ENCODE results near the gene RAPGEF6.
"Not testable (repeated sequence)": the region's sequence is repeated elsewhere in the genome, so short reads cannot be mapped to it uniquely, and the experiment has no call there.

RAPGEF6 gene

DNA sequence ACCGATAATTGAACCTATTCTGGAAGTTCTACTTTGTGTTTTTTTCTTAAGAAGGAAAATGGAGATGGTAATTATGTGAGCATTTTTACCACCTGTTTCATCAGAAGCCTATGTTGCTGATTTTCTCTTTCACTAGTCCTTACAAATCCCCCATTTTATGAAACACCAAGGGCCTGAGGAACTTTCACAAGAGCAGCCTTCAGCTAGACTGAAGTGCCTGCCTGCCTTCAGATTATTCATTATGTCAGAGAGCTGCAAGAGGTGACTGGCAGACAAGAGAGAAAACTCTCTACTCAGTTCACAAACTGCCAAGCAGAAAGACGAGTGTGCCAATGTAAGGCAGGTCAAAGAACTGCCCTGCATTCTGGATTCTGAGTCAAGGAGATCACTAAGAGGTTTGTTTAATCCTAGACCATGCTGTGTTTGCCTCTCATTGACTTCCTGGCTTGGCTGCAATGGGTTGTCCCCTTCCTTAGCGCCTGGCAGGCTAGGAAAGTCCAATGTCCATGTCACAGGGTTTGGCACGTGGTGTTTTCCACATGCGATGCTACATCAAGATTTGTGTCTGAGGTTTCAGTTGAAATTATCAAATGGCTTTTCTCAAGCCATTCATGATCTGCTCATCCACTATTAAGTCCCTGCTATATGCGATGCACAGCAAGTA, 227.9 kb downstream of the RAPGEF6 start:
- H3K4me1 ChIP-seq (ENCODE audit: insufficient read depth, low read length), result no peaks in the 10 kb centered on the region
- no peaks in the 10 kb centered on the region for H3K79me2 ChIP-seq (ENCODE audit: insufficient read depth, low read length)
- no peak overlapping the region for H2AFZ ChIP-seq (ENCODE audit: low read depth, low read length)
- DNase-seq (no peak), ATAC-seq (ENCODE audit: insufficient read depth, low read depth) (no peak)
- TF ChIP-seq EZH2 (IDR thresholded peaks at IDR 0.05; ENCODE audit: borderline replicate concordance, low read depth, low read length, severe bottlenecking), result no peak
- TF ChIP-seq, protein P1, sequence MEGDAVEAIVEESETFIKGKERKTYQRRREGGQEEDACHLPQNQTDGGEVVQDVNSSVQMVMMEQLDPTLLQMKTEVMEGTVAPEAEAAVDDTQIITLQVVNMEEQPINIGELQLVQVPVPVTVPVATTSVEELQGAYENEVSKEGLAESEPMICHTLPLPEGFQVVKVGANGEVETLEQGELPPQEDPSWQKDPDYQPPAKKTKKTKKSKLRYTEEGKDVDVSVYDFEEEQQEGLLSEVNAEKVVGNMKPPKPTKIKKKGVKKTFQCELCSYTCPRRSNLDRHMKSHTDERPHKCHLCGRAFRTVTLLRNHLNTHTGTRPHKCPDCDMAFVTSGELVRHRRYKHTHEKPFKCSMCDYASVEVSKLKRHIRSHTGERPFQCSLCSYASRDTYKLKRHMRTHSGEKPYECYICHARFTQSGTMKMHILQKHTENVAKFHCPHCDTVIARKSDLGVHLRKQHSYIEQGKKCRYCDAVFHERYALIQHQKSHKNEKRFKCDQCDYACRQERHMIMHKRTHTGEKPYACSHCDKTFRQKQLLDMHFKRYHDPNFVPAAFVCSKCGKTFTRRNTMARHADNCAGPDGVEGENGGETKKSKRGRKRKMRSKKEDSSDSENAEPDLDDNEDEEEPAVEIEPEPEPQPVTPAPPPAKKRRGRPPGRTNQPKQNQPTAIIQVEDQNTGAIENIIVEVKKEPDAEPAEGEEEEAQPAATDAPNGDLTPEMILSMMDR (IDR thresholded peaks at IDR 0.05; ENCODE audit: borderline replicate concordance, extremely low read depth, low read length, poor library complexity, severe bottlenecking), result no peak
- no peaks in the 10 kb centered on the region for H3K27me3 ChIP-seq (ENCODE audit: insufficient read depth, low read length, poor library complexity)
- no peaks in the 10 kb centered on the region for H4K20me1 ChIP-seq (ENCODE audit: insufficient read depth, low read length)
- H3K4me2 ChIP-seq (ENCODE audit: insufficient read depth, low read length), result no peak overlapping the region
- H3K9me3 ChIP-seq (ENCODE audit: insufficient read depth, low read length, severe bottlenecking), result peaks cover 6% of the 10 kb centered on the region
- H3K27ac ChIP-seq (ENCODE audit: low read length), result no peak overlapping the region
- H3K9ac ChIP-seq (ENCODE audit: low read depth, low read length), result no peak overlapping the region
- H3K36me3 ChIP-seq (ENCODE audit: insufficient read depth, low read length), result peaks cover 27% of the 10 kb centered on the region
- no peak overlapping the region for H3K4me3 ChIP-seq (ENCODE audit: low read depth in 1 of 2, low read length in 2 of 2)

DNA sequence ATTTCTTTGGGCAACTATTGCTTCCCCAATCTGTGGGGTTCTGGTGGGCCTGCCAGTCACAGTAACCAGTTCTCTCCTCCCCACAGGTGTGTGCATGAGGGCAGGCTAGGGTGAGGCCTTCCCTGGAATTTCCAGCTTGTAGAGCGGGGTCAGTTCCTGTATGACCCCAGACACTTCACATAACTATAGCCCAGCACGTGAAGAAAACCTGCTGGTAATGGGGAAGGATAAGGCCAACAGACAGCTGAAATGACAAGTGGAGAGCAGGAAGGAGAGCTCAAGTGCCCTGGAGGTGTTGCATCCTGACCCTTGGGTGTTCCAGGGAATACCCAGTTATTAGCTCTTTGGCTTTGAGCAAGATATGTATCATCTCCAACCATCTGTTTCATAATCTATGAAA, 229.0 kb downstream of the RAPGEF6 start:
- no peaks in the 10 kb centered on the region for H3K79me2 ChIP-seq (ENCODE audit: insufficient read depth, low read length)
- H3K9ac ChIP-seq (ENCODE audit: low read depth, low read length), result no peak overlapping the region
- H3K27ac ChIP-seq (ENCODE audit: low read length), result no peak overlapping the region
- ATAC-seq (ENCODE audit: insufficient read depth, low read depth), result no peak
- H3K9me3 ChIP-seq (ENCODE audit: insufficient read depth, low read length, severe bottlenecking), result peaks cover 9% of the 10 kb centered on the region
- TF ChIP-seq, protein P1 (IDR thresholded peaks at IDR 0.05; ENCODE audit: borderline replicate concordance, extremely low read depth, low read length, poor library complexity, severe bottlenecking), result no peak
- TF ChIP-seq EZH2 (IDR thresholded peaks at IDR 0.05; ENCODE audit: borderline replicate concordance, low read depth, low read length, severe bottlenecking), result no peak
- no peaks in the 10 kb centered on the region for H4K20me1 ChIP-seq (ENCODE audit: insufficient read depth, low read length)
- H3K4me1 ChIP-seq (ENCODE audit: insufficient read depth, low read length), result no peaks in the 10 kb centered on the region
- H3K4me2 ChIP-seq (ENCODE audit: insufficient read depth, low read length), result no peak overlapping the region
- peaks cover 26% of the 10 kb centered on the region for H3K36me3 ChIP-seq (ENCODE audit: insufficient read depth, low read length)
- H3K4me3 ChIP-seq (ENCODE audit: low read depth in 1 of 2, low read length in 2 of 2), result no peak overlapping the region
- DNase-seq, result no peak
- H2AFZ ChIP-seq (ENCODE audit: low read depth, low read length), result no peak overlapping the region
- H3K27me3 ChIP-seq (ENCODE audit: insufficient read depth, low read length, poor library complexity), result no peaks in the 10 kb centered on the region

GRCh38 chr5:131405674-131406073, 229.4 kb downstream of the RAPGEF6 start:
- DNase-seq, result no peak
- no peaks in the 10 kb centered on the region for H3K27me3 ChIP-seq (ENCODE audit: insufficient read depth, low read length, poor library complexity)
- H3K9me3 ChIP-seq (ENCODE audit: insufficient read depth, low read length, severe bottlenecking), result peaks cover 10% of the 10 kb centered on the region

GRCh38 chr5:131400585-131400984, 234.4 kb downstream of the RAPGEF6 start:
- ATAC-seq (ENCODE audit: insufficient read depth, low read depth), result no peak
- H3K36me3 ChIP-seq (ENCODE audit: insufficient read depth, low read length), result peaks cover 46% of the 10 kb centered on the region

More at GRCh38 chr5:131405674-131406073, 229.4 kb downstream of the RAPGEF6 start:
- Histone ChIP-seq H3K4me1 (ENCODE audit: insufficient read depth, low read length) (no peaks in the 10 kb centered on the region), H3K36me3 (ENCODE audit: insufficient read depth, low read length) (peaks cover 31% of the 10 kb centered on the region), H3K4me2 (ENCODE audit: insufficient read depth, low read length) (no peak overlapping the region), H3K79me2 (ENCODE audit: insufficient read depth, low read length) (no peaks in the 10 kb centered on the region), H3K9ac (ENCODE audit: low read depth, low read length) (no peak overlapping the region), H4K20me1 (ENCODE audit: insufficient read depth, low read length) (no peaks in the 10 kb centered on the region), H3K27ac (ENCODE audit: low read length) (no peak overlapping the region), H2AFZ (ENCODE audit: low read depth, low read length) (no peak overlapping the region), H3K4me3 (ENCODE audit: low read depth in 1 of 2, low read length in 2 of 2) (no peak overlapping the region)
- no peak for TF ChIP-seq EZH2 (IDR thresholded peaks at IDR 0.05; ENCODE audit: borderline replicate concordance, low read depth, low read length, severe bottlenecking)
- ATAC-seq (ENCODE audit: insufficient read depth, low read depth), result no peak

DNA sequence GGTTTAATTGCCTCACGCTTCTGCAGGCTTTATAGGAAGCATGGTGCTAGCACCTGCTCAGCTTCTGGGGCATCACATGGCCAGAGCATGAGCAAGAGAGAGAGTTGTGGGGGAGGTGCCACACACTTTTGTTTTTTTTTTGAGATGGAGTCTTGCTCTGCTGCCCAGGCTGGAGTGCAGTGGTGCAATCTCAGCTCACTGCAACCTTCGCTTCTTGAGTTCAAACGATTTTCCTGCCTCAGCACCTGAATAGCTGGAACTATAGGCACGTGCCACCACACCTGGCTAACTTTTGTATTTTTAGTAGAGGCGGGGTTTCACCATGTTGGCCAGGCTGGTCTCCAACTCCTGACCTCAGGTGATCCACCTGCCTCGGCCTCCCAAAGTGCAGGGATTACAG, 236.0 kb downstream of the RAPGEF6 start:
- not testable (repeated sequence) for H2AFZ ChIP-seq (ENCODE audit: low read depth, low read length); H3K4me3 ChIP-seq (ENCODE audit: low read depth in 1 of 2, low read length in 2 of 2); H3K9me3 ChIP-seq (ENCODE audit: insufficient read depth, low read length, severe bottlenecking); ATAC-seq (ENCODE audit: insufficient read depth, low read depth); H3K79me2 ChIP-seq (ENCODE audit: insufficient read depth, low read length); H3K27me3 ChIP-seq (ENCODE audit: insufficient read depth, low read length, poor library complexity); H3K4me2 ChIP-seq (ENCODE audit: insufficient read depth, low read length); DNase-seq; H3K9ac ChIP-seq (ENCODE audit: low read depth, low read length); H3K27ac ChIP-seq (ENCODE audit: low read length); H3K4me1 ChIP-seq (ENCODE audit: insufficient read depth, low read length); H4K20me1 ChIP-seq (ENCODE audit: insufficient read depth, low read length)
- H3K36me3 ChIP-seq (ENCODE audit: insufficient read depth, low read length), result peaks cover 61% of the 10 kb centered on the region

More at GRCh38 chr5:131400585-131400984, 234.4 kb downstream of the RAPGEF6 start:
- TF ChIP-seq, protein P1 (IDR thresholded peaks at IDR 0.05; ENCODE audit: borderline replicate concordance, extremely low read depth, low read length, poor library complexity, severe bottlenecking), result no peak
- TF ChIP-seq EZH2 (IDR thresholded peaks at IDR 0.05; ENCODE audit: borderline replicate concordance, low read depth, low read length, severe bottlenecking), result no peak
- no peak overlapping the region for H3K4me2 ChIP-seq (ENCODE audit: insufficient read depth, low read length)
- H3K27me3 ChIP-seq (ENCODE audit: insufficient read depth, low read length, poor library complexity), result no peaks in the 10 kb centered on the region
- H3K4me3 ChIP-seq (ENCODE audit: low read depth in 1 of 2, low read length in 2 of 2), result no peak overlapping the region
- no peak overlapping the region for H3K27ac ChIP-seq (ENCODE audit: low read length)
- no peak overlapping the region for H3K9ac ChIP-seq (ENCODE audit: low read depth, low read length)
- no peak overlapping the region for H2AFZ ChIP-seq (ENCODE audit: low read depth, low read length)
- H3K9me3 ChIP-seq (ENCODE audit: insufficient read depth, low read length, severe bottlenecking), result peaks cover 10% of the 10 kb centered on the region
- no peaks in the 10 kb centered on the region for H3K4me1 ChIP-seq (ENCODE audit: insufficient read depth, low read length)
- H3K79me2 ChIP-seq (ENCODE audit: insufficient read depth, low read length), result no peaks in the 10 kb centered on the region
- no peaks in the 10 kb centered on the region for H4K20me1 ChIP-seq (ENCODE audit: insufficient read depth, low read length)
- no peak for DNase-seq

Data from DND-41 (cell line).